UCSD-AML1 (cell line): ENCODE measurements around the gene ARHGEF2.

Source experiments
- DNase-seq: peaks from one replicate; lab custom pipeline; 2025; ENCODE audit not compliant: unreplicated experiment; lab: John Stamatoyannopoulos, UW

ARHGEF2 gene

DNA sequence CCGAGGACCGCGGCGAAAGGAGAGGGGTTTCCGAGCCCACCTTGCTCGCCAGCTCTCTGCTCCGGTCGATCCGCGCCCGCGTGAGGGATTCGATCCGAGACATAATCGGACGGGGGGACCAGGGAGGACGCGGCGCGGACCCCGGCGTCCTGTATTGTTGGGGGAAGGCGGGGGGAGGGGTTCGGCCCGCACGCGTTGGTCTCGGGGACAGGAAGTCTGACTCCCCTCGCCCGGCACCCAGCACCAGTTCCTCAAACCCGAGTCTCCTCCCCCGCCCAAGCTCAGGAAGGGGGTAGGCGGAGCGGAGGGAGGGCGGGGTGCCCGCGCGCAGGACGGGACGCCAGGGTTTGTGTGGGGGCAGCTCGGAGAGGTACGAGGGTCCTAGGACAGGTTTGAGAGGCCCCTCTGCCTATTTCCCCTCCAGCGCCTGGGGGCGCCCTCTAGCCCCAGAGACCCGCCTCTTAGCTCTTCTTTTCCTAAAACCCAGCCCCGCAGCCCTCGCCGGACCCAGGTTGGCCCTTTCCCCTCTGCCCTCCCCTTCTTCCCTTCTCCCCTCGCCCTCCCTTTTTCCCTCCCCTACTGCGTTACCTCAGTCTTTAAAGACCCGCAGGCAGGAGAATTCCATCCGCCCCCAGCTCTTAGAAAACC, at the start of gene ARHGEF2:
Gene ARHGEF2, minus strand, starts transcription at position 223 of the 648 bp plus-strand sequence. Its CDS starts 120 bp downstream, at position 103.
- DNase-seq: peak; percentile 93

GRCh38 chr1:156026588-156026987, 48.2 kb upstream of the ARHGEF2 start:
- no peak for DNase-seq

GRCh38 chr1:156025876-156026275, 47.5 kb upstream of the ARHGEF2 start:
- peak; percentile 63 for DNase-seq

GRCh38 chr1:156024801-156025200, 46.5 kb upstream of the ARHGEF2 start:
- DNase-seq: no peak

- DNase-seq: no peak
Measured at GRCh38 chr1:156021954-156022353, 43.6 kb upstream of the ARHGEF2 start.

GRCh38 chr1:156021093-156021428, 42.7 kb upstream of the ARHGEF2 start:
- no peak for DNase-seq

DNA sequence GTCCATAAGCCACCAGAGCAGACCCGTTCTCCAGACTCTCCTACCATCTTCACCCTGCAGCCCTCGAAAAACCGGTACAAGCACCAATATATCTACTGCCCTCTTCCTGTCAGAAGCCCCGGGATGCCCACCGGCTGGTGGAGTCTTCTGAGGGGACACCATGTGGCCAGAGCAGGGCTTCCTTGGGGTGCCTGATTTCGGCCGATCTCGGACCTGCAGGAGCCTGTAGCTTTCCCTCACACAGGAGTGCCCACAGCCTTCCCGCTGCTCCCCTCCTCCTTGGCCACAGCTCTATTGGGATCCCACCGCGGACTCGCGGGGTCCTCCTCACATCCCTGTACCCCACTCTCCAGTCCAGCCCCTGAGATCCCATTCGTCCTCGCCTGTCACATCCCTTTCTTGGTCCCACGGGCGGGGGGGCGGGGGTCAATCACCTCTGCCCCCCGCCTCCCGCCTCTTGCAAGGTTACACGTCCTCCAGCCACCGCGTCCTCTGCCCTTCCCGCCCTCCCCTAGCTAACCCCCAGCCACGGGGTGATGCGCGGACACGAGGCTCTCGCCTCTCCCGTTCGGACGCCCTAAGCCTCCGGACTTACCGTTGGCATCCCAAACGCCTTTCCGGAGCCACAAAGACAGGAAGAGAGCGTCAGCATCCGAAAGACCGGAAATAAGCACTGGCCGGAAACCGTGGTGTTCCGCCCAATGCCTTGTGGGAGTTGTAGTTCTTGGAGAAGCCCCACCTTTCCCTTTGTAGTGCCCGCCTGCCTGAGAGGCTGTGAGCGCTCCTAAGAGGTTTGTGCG, 42.1 kb upstream of the ARHGEF2 start, which contains the start of gene SSR2:
Gene SSR2, minus strand, starts transcription at position 659 of the 800 bp plus-strand sequence. CDS start 784 bp downstream, outside the sequence.
- DNase-seq: peak; percentile 85

- DNase-seq: no peak
Measured at GRCh38 chr1:156019946-156020292, 41.6 kb upstream of the ARHGEF2 start.

DNA sequence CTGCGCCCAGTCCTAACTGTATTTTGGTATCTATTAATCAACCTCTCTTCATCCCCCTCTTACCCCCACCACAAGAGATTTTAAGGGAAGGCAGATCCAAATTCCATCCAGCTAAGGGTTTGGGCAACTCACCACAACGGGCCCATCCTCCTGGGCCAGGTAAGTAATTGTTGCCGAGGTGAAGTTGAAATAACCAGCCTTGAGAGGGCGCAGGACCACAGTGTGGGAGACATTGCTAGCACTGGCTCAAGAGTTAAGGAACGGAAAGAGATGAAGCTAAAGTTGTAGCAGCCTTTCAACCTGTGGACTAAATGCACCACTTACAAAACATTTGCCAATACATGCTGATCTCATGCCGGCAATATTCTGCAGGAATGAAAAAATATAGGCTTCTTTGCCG, 36.5 kb upstream of the ARHGEF2 start:
- DNase-seq: no peak

GRCh38 chr1:156012051-156012817, 33.9 kb upstream of the ARHGEF2 start:
- DNase-seq: no peak

GRCh38 chr1:156009404-156009803, 31.1 kb upstream of the ARHGEF2 start:
- no peak for DNase-seq

DNA sequence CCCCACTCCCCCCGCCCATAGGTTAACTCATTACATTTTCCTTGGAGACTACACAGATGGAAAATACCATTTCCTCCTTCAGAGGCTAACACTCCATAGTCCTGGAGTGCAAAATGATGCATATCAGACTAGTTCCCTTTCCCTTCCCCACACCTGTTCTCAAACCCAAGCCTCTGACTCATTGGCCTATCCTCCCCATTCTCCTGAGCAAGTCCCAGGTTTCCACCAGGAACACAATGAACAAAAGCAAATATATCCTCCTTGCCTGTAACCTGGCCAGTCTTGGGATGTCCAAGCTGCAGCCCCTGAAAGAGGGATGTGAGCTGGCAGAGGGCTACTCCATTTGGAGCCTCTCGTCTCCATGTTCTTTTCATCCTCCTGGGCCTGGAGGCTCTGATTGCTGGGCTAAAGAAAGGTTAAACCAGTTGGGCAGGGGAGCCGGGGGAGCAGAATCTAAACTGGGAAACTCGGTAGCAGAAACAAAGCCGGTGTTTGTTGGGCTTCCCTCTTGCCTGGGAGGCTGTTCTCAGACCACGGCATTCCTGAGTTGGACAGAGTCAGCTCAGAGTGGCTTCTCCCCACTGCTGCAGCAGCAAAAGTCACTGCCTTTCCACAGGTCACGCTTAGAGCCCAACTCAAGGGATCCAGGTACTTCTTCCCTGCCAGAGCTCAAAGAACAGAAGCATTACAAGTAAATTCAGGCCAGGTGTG, 28.5 kb upstream of the ARHGEF2 start:
- no peak for DNase-seq

- DNase-seq: no peak
Measured at GRCh38 chr1:156004843-156005584, 26.7 kb upstream of the ARHGEF2 start.

GRCh38 chr1:156003923-156004188, 25.5 kb upstream of the ARHGEF2 start:
- DNase-seq: no peak

DNA sequence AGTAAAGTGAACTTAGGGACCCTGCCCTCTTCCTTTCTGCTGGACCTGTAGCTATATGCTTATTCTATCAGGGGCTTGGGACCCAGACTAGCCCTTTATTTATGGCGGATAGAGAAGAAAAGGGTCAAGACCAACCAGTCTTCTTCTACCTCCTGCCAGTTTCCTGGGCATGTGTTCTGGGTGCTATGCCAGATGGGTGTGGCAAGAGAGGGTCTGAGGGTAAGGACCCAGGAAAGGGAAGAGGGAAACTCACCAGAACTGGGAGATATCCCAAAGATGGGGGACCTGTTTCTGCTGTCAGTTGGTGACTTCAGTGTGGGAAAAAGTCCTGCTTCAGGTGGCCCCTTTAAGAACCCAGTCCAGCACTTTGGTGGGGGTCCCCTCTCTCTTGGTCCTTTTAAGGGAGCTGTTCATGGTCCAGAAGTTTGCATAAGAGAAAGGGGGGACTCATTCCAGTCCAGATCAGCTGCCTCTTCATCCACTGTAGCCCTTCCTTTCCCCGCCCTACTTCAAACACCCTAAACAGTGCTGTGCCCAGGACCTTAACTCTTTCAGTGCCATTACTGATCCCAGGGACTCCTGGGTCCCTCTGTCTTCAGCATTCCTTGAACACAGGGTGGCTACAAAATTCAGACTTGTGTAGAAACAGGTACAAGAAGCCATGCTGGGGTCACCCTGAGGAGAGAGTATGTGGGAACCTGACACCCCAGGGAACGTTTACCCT, 24.0 kb upstream of the ARHGEF2 start:
- no peak for DNase-seq

DNA sequence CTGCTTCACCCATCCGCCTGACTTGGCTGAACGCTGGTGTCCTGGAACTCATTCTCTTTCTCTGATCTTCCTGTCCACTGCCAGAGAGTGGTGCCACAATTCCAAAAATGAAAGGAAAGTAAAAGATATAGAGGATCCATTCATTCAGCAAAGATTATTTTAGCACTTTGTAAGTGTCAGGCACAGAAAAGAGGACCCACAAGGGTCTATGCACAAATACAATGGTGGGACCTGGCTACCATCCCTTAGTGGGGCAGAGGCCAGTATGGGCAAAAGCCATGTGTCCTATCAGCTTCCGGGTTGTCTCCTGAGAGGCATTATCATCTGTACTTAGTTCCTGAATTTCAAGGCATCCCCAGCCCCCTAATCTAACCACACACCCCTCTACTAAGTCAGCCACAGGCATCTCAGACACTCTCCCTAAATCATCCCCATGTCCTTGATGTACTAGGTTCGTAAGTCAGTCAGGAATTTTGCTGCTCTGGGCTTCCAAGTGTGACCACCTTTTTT, 23.4 kb upstream of the ARHGEF2 start:
- no peak for DNase-seq

DNA sequence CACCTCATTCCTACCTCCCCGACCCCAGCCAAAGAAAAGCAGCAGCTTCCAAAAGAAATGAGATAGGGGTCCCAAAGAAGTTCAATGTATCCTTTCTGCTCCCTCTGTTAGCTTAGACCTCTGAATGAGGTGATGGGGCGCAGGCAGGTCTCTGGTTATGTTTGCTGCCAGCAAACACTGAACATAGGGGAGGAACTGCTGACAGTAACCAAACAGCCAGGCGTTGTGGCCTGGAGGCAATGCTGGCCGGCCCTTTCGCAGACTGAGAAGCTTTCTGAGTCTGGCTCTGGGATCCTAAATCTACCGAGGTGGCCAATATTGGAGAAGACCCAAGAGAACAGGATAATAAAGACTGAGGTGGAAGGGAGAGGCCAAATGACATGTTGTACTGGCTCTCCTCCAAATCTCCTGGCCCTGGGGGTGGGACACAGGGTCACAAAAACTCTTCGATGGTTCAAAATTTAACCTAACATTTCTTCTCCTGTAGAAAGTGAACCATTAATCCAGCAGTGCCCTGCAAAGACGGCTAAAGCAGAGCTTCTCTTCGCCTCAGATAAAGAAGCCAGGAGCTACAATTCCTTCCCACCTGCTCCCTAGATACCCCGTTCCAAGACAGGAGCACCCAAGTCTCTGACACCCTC, 22.8 kb upstream of the ARHGEF2 start:
- DNase-seq: no peak

GRCh38 chr1:155999964-156000363, 21.6 kb upstream of the ARHGEF2 start:
- no peak for DNase-seq

GRCh38 chr1:155996166-155996565, 17.8 kb upstream of the ARHGEF2 start:
- no peak for DNase-seq
